ENCODE results near the gene CUBN.

CUBN gene

GRCh38 chr10:17043586-17043985 is 86.0 kb downstream of the CUBN start:
- no peak overlapping the region for H3K27ac ChIP-seq
- TF ChIP-seq CTCF (conservative IDR thresholded peaks at IDR 0.05): no peak

- TF ChIP-seq CTCF (conservative IDR thresholded peaks at IDR 0.05): no peak
- no peak overlapping the region for H3K27ac ChIP-seq
Measured at GRCh38 chr10:17041626-17042520, 87.7 kb downstream of the CUBN start.

GRCh38 chr10:17038627-17039026 is 91.0 kb downstream of the CUBN start:
- H3K27ac ChIP-seq: no peak overlapping the region
- no peak for TF ChIP-seq CTCF (conservative IDR thresholded peaks at IDR 0.05)

- no peak for TF ChIP-seq CTCF (conservative IDR thresholded peaks at IDR 0.05)
- no peak overlapping the region for H3K27ac ChIP-seq
Measured at GRCh38 chr10:17037910-17038309, 91.7 kb downstream of the CUBN start.

- TF ChIP-seq CTCF (conservative IDR thresholded peaks at IDR 0.05): no peak
- no peak overlapping the region for H3K27ac ChIP-seq
Measured at GRCh38 chr10:17035446-17035845, 94.2 kb downstream of the CUBN start.

- no peak for TF ChIP-seq CTCF (conservative IDR thresholded peaks at IDR 0.05)
- H3K27ac ChIP-seq: no peak overlapping the region
Measured at GRCh38 chr10:17033529-17034260, 95.9 kb downstream of the CUBN start.
